GM23338 (cell line): ENCODE data around the gene NARS2.

Source experiments
- CREB1 ChIP-seq: fragments of 250-450 bp; sonication (Bioruptor Pico); IDR thresholded peaks from 2 replicates; pipeline ENCODE4 v1.5.0; 2020; ENCODE audit warnings: low read depth, mild to moderate bottlenecking, moderate library complexity
- EZH2 ChIP-seq: fragments of 200-600 bp; sonication (generic); IDR thresholded peaks from one replicate; pipeline ENCODE4 v1.8.0; 2017; ENCODE audit warnings: antibody characterized with exemption, mild to moderate bottlenecking, low read depth; ENCODE audit not compliant: unreplicated experiment
- EZH2phosphoT487 ChIP-seq: fragments of 200-600 bp; sonication (generic); IDR thresholded peaks from one replicate; pipeline ENCODE4 v1.8.1; 2018; ENCODE audit warnings: antibody characterized with exemption; ENCODE audit not compliant: unreplicated experiment
- JUNB ChIP-seq: IDR thresholded peaks from one replicate; pipeline ENCODE4 v1.6.1; 2016; ENCODE audit warnings: antibody characterized with exemption; ENCODE audit not compliant: unreplicated experiment
- POLR2AphosphoS5 ChIP-seq: IDR thresholded peaks from 2 replicates; pipeline ENCODE4 v1.6.1; 2016; ENCODE audit warnings: antibody characterized with exemption, low read depth
- STAT1 ChIP-seq: IDR thresholded peaks from one replicate; pipeline ENCODE4 v1.6.1; 2016; ENCODE audit warnings: antibody characterized with exemption; ENCODE audit not compliant: unreplicated experiment
- ZNF114 ChIP-seq: fragments of 250-450 bp; sonication (Bioruptor Pico); IDR thresholded peaks from 2 replicates; pipeline ENCODE4 v1.5.0; 2020; ENCODE audit warnings: mild to moderate bottlenecking, moderate library complexity
- ZNF331 ChIP-seq: fragments of 250-450 bp; sonication (Bioruptor Pico); IDR thresholded peaks from 2 replicates; pipeline ENCODE4 v1.5.0; 2020; ENCODE audit warnings: low read depth, mild to moderate bottlenecking, moderate library complexity
- TF ChIP-seq, protein P1 (sequence below), 2 experiments: fragments of 200-600 bp in 1 of 2; sonication (generic) in 1 of 2; conservative IDR thresholded peaks; 2 replicates each; pipeline versions ENCODE4 v1.5.1 to v1.6.1; 2016 to 2017; ENCODE audit warnings: antibody characterized with exemption in 2 of 2, low read depth in 2 of 2, mild to moderate bottlenecking in 2 of 2, moderate library complexity in 1 of 2
- TF ChIP-seq, protein P2 (sequence below): fragments of 250-450 bp; sonication (Bioruptor Pico); IDR thresholded peaks from 2 replicates; pipeline ENCODE4 v1.5.0; 2020; ENCODE audit warnings: mild to moderate bottlenecking, moderate library complexity

- TF ChIP-seq, protein P1, sequence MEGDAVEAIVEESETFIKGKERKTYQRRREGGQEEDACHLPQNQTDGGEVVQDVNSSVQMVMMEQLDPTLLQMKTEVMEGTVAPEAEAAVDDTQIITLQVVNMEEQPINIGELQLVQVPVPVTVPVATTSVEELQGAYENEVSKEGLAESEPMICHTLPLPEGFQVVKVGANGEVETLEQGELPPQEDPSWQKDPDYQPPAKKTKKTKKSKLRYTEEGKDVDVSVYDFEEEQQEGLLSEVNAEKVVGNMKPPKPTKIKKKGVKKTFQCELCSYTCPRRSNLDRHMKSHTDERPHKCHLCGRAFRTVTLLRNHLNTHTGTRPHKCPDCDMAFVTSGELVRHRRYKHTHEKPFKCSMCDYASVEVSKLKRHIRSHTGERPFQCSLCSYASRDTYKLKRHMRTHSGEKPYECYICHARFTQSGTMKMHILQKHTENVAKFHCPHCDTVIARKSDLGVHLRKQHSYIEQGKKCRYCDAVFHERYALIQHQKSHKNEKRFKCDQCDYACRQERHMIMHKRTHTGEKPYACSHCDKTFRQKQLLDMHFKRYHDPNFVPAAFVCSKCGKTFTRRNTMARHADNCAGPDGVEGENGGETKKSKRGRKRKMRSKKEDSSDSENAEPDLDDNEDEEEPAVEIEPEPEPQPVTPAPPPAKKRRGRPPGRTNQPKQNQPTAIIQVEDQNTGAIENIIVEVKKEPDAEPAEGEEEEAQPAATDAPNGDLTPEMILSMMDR (conservative IDR thresholded peaks at IDR 0.05; ENCODE audit: low read depth in 2 of 2): no peak
- no peak for TF ChIP-seq POLR2AphosphoS5
- no peak for TF ChIP-seq EZH2
- no peak for TF ChIP-seq ZNF331 (CRISPR knock-in tag)
- TF ChIP-seq CREB1 (CRISPR knock-in tag): no peak
- TF ChIP-seq, protein P2, sequence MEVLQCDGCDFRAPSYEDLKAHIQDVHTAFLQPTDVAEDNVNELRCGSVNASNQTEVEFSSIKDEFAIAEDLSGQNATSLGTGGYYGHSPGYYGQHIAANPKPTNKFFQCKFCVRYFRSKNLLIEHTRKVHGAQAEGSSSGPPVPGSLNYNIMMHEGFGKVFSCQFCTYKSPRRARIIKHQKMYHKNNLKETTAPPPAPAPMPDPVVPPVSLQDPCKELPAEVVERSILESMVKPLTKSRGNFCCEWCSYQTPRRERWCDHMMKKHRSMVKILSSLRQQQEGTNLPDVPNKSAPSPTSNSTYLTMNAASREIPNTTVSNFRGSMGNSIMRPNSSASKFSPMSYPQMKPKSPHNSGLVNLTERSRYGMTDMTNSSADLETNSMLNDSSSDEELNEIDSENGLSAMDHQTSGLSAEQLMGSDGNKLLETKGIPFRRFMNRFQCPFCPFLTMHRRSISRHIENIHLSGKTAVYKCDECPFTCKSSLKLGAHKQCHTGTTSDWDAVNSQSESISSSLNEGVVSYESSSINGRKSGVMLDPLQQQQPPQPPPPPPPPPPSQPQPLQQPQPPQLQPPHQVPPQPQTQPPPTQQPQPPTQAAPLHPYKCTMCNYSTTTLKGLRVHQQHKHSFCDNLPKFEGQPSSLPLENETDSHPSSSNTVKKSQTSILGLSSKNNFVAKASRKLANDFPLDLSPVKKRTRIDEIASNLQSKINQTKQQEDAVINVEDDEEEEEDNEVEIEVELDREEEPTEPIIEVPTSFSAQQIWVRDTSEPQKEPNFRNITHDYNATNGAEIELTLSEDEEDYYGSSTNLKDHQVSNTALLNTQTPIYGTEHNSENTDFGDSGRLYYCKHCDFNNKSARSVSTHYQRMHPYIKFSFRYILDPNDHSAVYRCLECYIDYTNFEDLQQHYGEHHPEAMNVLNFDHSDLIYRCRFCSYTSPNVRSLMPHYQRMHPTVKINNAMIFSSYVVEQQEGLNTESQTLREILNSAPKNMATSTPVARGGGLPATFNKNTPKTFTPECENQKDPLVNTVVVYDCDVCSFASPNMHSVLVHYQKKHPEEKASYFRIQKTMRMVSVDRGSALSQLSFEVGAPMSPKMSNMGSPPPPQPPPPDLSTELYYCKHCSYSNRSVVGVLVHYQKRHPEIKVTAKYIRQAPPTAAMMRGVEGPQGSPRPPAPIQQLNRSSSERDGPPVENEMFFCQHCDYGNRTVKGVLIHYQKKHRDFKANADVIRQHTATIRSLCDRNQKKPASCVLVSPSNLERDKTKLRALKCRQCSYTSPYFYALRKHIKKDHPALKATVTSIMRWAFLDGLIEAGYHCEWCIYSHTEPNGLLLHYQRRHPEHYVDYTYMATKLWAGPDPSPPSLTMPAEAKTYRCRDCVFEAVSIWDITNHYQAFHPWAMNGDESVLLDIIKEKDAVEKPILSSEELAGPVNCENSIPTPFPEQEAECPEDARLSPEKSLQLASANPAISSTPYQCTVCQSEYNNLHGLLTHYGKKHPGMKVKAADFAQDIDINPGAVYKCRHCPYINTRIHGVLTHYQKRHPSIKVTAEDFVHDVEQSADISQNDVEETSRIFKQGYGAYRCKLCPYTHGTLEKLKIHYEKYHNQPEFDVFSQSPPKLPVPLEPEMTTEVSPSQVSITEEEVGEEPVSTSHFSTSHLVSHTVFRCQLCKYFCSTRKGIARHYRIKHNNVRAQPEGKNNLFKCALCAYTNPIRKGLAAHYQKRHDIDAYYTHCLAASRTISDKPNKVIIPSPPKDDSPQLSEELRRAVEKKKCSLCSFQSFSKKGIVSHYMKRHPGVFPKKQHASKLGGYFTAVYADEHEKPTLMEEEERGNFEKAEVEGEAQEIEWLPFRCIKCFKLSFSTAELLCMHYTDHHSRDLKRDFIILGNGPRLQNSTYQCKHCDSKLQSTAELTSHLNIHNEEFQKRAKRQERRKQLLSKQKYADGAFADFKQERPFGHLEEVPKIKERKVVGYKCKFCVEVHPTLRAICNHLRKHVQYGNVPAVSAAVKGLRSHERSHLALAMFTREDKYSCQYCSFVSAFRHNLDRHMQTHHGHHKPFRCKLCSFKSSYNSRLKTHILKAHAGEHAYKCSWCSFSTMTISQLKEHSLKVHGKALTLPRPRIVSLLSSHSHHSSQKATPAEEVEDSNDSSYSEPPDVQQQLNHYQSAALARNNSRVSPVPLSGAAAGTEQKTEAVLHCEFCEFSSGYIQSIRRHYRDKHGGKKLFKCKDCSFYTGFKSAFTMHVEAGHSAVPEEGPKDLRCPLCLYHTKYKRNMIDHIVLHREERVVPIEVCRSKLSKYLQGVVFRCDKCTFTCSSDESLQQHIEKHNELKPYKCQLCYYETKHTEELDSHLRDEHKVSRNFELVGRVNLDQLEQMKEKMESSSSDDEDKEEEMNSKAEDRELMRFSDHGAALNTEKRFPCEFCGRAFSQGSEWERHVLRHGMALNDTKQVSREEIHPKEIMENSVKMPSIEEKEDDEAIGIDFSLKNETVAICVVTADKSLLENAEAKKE (CRISPR knock-in tag): no peak
- no peak for TF ChIP-seq EZH2phosphoT487
- no peak for TF ChIP-seq STAT1
- no peak for TF ChIP-seq JUNB
- TF ChIP-seq ZNF114 (CRISPR knock-in tag): no peak
Measured at GRCh38 chr11:78532991-78533390, 41.7 kb downstream of the NARS2 start.
